HCT116 (cell line): ENCODE results near the gene FAM168A. TPM values are rescaled to one million over a fixed set of nuclear protein-coding genes. Genes with fewer than 3 reads are reported as not detected.

Experiments used
- ATAC-seq: fragments of 200-7000 bp; cut with Tn5 transposase; 2 replicates; pipeline ENCODE4 v1.9.1; 2020; ENCODE audit warnings: mild to moderate bottlenecking, moderate library complexity
- BruUV-seq: library from RNA; stranded (reverse); fragments of 400-500 nt; replicated peaks from 2 replicates; lab custom pipeline; 2021; lab: Mats Ljungman, UMichigan
- CTCF ChIA-PET: fragments of 300-600 bp; sonication (Branson Sonifier 250); formaldehyde crosslinking; loops from one replicate; lab custom pipeline; 2021; ENCODE audit warnings: antibody characterized with exemption; lab: Charles Lee
- POLR2A ChIA-PET: fragments of 300-600, 350-600 bp; sonication (Branson Sonifier 250); formaldehyde crosslinking; loops from one replicate; lab custom pipeline; 2021; ENCODE audit warnings: antibody characterized with exemption; lab: Charles Lee
- RAD21 ChIA-PET, 2 experiments: fragments of 300-600 bp; sonication (Branson Sonifier 250); formaldehyde crosslinking; loops; one replicate each; lab custom pipeline; 2023; ENCODE audit warnings: low total read pairs in 2 of 2; ENCODE audit not compliant: uncharacterized antibody in 2 of 2, unreplicated experiment in 2 of 2, low non-redundant PET in 1 of 2; lab: Charles Lee
- DNase-seq: peaks from one replicate; pipeline ENCODE4 v3.0.0-alpha.2; 2010; ENCODE audit warnings: low read depth, low spot score
- H2AFZ ChIP-seq: fragments of 200-600 bp; shearing (Covaris generic), sonication (generic); 2 replicates; pipeline ENCODE4 v1.6.1; 2017; ENCODE audit warnings: low read depth, mixed run types, mixed read lengths, antibody characterized with exemption, low read length; ENCODE audit not compliant: poor library complexity, severe bottlenecking
- H3K27ac ChIP-seq: 2 replicates; pipeline ENCODE4 v1.5.1; 2012; ENCODE audit warnings: low read depth, low read length
- H3K27me3 ChIP-seq: fragments of 200-600 bp; sonication (generic); 2 replicates; pipeline ENCODE4 v1.6.1; 2016; ENCODE audit warnings: mixed run types, low read length, mixed read lengths; ENCODE audit not compliant: insufficient read depth
- H3K36me3 ChIP-seq, 2 experiments: fragments of 200-500 bp in 1 of 2; fragments of 200-600 bp in 1 of 2; sonication (Bioruptor generic) in 1 of 2; sonication (generic) in 1 of 2; 2 replicates each; pipeline versions ENCODE4 v1.5.1 to v1.6.1; 2014 to 2016; ENCODE audit warnings: low read length in 2 of 2, inconsistent platforms in 1 of 2, mixed read lengths in 1 of 2, mixed run types in 1 of 2; ENCODE audit not compliant: insufficient read depth in 2 of 2, control insufficient read depth in 1 of 2
- H3K4me1 ChIP-seq, 2 experiments: fragments of 200-600 bp in 1 of 2; sonication (generic) in 1 of 2; 2 replicates each; pipeline versions ENCODE4 v1.5.1 to v1.6.1; 2012 to 2017; ENCODE audit warnings: low read length in 2 of 2, inconsistent platforms in 1 of 2, mild to moderate bottlenecking in 1 of 2, mixed read lengths in 1 of 2, mixed run types in 1 of 2, moderate library complexity in 1 of 2; ENCODE audit not compliant: insufficient read depth in 2 of 2, control insufficient read depth in 1 of 2
- H3K4me2 ChIP-seq: fragments of 200-600 bp; sonication (generic); 2 replicates; pipeline ENCODE4 v1.6.1; 2017; ENCODE audit warnings: mixed run types, low read length, mixed read lengths
- H3K4me3 ChIP-seq, 2 experiments: fragments of 200-600 bp in 1 of 2; sonication (generic) in 1 of 2; replicated peaks in 1 of 2; 2 replicates each; pipeline ENCODE4 v1.5.1; 2011 to 2016; ENCODE audit warnings: low read length in 2 of 2, control low read depth in 1 of 2, low read depth in 1 of 2, mild to moderate bottlenecking in 1 of 2, mixed read lengths in 1 of 2, mixed run types in 1 of 2
- H3K79me2 ChIP-seq: fragments of 200-600 bp; sonication (generic); 2 replicates; pipeline ENCODE4 v1.6.1; 2017; ENCODE audit warnings: mild to moderate bottlenecking, mixed run types, low read length, moderate library complexity, mixed read lengths; ENCODE audit not compliant: insufficient read depth
- H3K9ac ChIP-seq: fragments of 200-600 bp; sonication (generic); 2 replicates; pipeline ENCODE4 v1.6.1; 2016; ENCODE audit warnings: low read length, mixed read lengths
- H3K9me2 ChIP-seq: fragments of 200-600 bp; sonication (generic), shearing (Covaris generic); 2 replicates; pipeline ENCODE4 v1.6.1; 2017; ENCODE audit warnings: mixed run types, mild to moderate bottlenecking, moderate library complexity; ENCODE audit not compliant: insufficient read depth
- H3K9me3 ChIP-seq, 2 experiments: fragments of 200-500 bp in 1 of 2; fragments of 200-600 bp in 1 of 2; sonication (Bioruptor generic) in 1 of 2; sonication (generic) in 1 of 2; 2 replicates each; pipeline ENCODE4 v1.6.1; 2014 to 2017; ENCODE audit warnings: low read length in 2 of 2, mixed read lengths in 2 of 2, inconsistent platforms in 1 of 2, low read depth in 1 of 2, mild to moderate bottlenecking in 1 of 2, mixed run types in 1 of 2, moderate library complexity in 1 of 2; ENCODE audit not compliant: control insufficient read depth in 1 of 2, insufficient read depth in 1 of 2
- H4K20me1 ChIP-seq: fragments of 200-600 bp; sonication (generic), shearing (Covaris generic); 2 replicates; pipeline ENCODE4 v1.6.1; 2017; ENCODE audit warnings: mixed run types, mild to moderate bottlenecking, moderate library complexity; ENCODE audit not compliant: insufficient read depth
- ATF3 ChIP-seq: IDR thresholded peaks from 2 replicates; pipeline ENCODE4 v1.6.1; 2012
- CBX3 ChIP-seq: IDR thresholded peaks from 2 replicates; pipeline ENCODE4 v1.6.1; 2012; ENCODE audit warnings: low read depth
- CEBPB ChIP-seq: IDR thresholded peaks from 2 replicates; pipeline ENCODE4 v1.6.1; 2012; ENCODE audit warnings: low read depth
- EGR1 ChIP-seq: IDR thresholded peaks from 2 replicates; pipeline ENCODE4 v1.6.1; 2012; ENCODE audit warnings: low read depth
- ELF1 ChIP-seq: IDR thresholded peaks from 2 replicates; pipeline ENCODE4 v1.6.1; 2012; ENCODE audit warnings: low read depth, borderline replicate concordance
- EZH2 ChIP-seq: fragments of 200-600 bp; sonication (generic); IDR thresholded peaks from 2 replicates; pipeline ENCODE4 v1.6.1; 2017; ENCODE audit warnings: antibody characterized with exemption, mixed run types
- EZH2phosphoT487 ChIP-seq: fragments of 200-600 bp; IDR thresholded peaks from 2 replicates; pipeline ENCODE4 v1.6.1; 2018; ENCODE audit warnings: antibody characterized with exemption, borderline replicate concordance
- FOSL1 ChIP-seq: IDR thresholded peaks from 2 replicates; pipeline ENCODE4 v1.6.1; 2012; ENCODE audit warnings: low read depth
- MAX ChIP-seq: IDR thresholded peaks from 2 replicates; pipeline ENCODE4 v1.6.1; 2012
- POLR2AphosphoS5 ChIP-seq: IDR thresholded peaks from 2 replicates; pipeline ENCODE4 v1.6.1; 2011; ENCODE audit warnings: mild to moderate bottlenecking, low read depth, low read length, moderate library complexity
- RAD21 ChIP-seq: IDR thresholded peaks from 2 replicates; pipeline ENCODE4 v1.6.1; 2012; ENCODE audit warnings: low read depth, mild to moderate bottlenecking
- REST ChIP-seq: IDR thresholded peaks from 2 replicates; pipeline ENCODE4 v1.6.1; 2012; ENCODE audit warnings: low read depth
- SIN3A ChIP-seq: IDR thresholded peaks from 2 replicates; pipeline ENCODE4 v1.6.1; 2012; ENCODE audit warnings: low read depth
- SP1 ChIP-seq: IDR thresholded peaks from 2 replicates; pipeline ENCODE4 v1.6.1; 2012; ENCODE audit warnings: low read depth
- SRF ChIP-seq: IDR thresholded peaks from 2 replicates; pipeline ENCODE4 v1.6.1; 2012; ENCODE audit warnings: low read depth
- YY1 ChIP-seq: IDR thresholded peaks from 2 replicates; pipeline ENCODE4 v1.6.1; 2011; ENCODE audit warnings: low read length, low read depth, moderate library complexity, mild to moderate bottlenecking; ENCODE audit not compliant: insufficient replicate concordance; ENCODE audit errors: extremely low read depth
- ZBTB33 ChIP-seq: IDR thresholded peaks from 2 replicates; pipeline ENCODE4 v1.6.1; 2011; ENCODE audit warnings: mild to moderate bottlenecking, low read length, moderate library complexity; ENCODE audit not compliant: insufficient replicate concordance; ENCODE audit errors: extremely low read depth
- ZFX ChIP-seq: fragments of 450-650 bp; IDR thresholded peaks from 2 replicates; pipeline ENCODE4 v1.6.1; 2017
- intact Hi-C: fragments of 100-400 bp; cut with micrococcal nuclease; formaldehyde crosslinking; loops from 2 replicates; pipeline ENCODE4 v1.10.0; 2022
- total RNA-seq: library from RNA; stranded (reverse); gene quantifications from one replicate; pipeline ENCODE4 v1.2.1, GENCODE V29; 2021; ENCODE audit not compliant: unreplicated experiment

The FAM168A gene
- total RNA-seq, 1 experiment from 2014 or later = 31.5 TPM

- Histone ChIP-seq H3K36me3 (peaks cover 0 to 3% of the 10 kb centered on the region in 2 experiments; a peak in 2 of 4 replicates), H3K27me3 (no peaks in the 10 kb centered on the region), H3K9ac (no peak overlapping the region), H4K20me1 (no peaks in the 10 kb centered on the region), H3K79me2 (peaks cover 98% of the 10 kb centered on the region), H3K4me2 (no peak overlapping the region), H2AFZ (no peak overlapping the region), H3K27ac (no peak overlapping the region), H3K9me3 (no peaks in the 10 kb centered on the region), H3K4me1 (peaks cover 7 to 44% of the 10 kb centered on the region in 2 experiments; a peak in 3 of 4 replicates), H3K9me2 (no peaks in the 10 kb centered on the region), H3K4me3 (no peak overlapping the region)
- intact Hi-C loops = no loop called here
- BruUV-seq = no TSS peak
- ChIA-PET CTCF (interaction anchor here (0.9 to 2.0 kb wide), 2 partner anchors 9 to 33 kb away, joined by 3 to 7 read pairs; no protein-coding TSS in a partner anchor), RAD21 (no interaction called here), POLR2A (no interaction called here)
- no peak for TF ChIP-seq POLR2AphosphoS5
- TF ChIP-seq SP1 = no peak
- TF ChIP-seq EGR1 = no peak
- TF ChIP-seq CEBPB = no peak
- no peak for TF ChIP-seq YY1
- TF ChIP-seq ZBTB33 = no peak
- TF ChIP-seq EZH2phosphoT487 = no peak
- no peak for TF ChIP-seq SIN3A
- no peak for TF ChIP-seq ATF3
- TF ChIP-seq MAX = no peak
- no peak for TF ChIP-seq REST
- no peak for TF ChIP-seq FOSL1
- TF ChIP-seq ZFX = no peak
- TF ChIP-seq EZH2 = no peak
- TF ChIP-seq ELF1 = no peak
- TF ChIP-seq RAD21 = no peak
- TF ChIP-seq SRF = no peak
- no peak for TF ChIP-seq CBX3
- DNase-seq = no peak
- no peak for ATAC-seq
Observed at GRCh38 chr11:73384125-73384441, 213.8 kb downstream of the FAM168A start.
